Measurements from ENCODE around the gene DMRTA2. TPM values are rescaled to one million over a fixed set of nuclear protein-coding genes. Genes with fewer than 3 reads are reported as not detected.

The DMRTA2 gene
- total and polyA plus RNA-seq, 9 of the 15 experiments (the other 6 are each of a cell fraction or from before 2014, with no cell fraction given) = not detected

- no peak overlapping the region for H3K9ac ChIP-seq (ENCODE audit: insufficient read depth in 1 of 2, low read depth in 2 of 2, low read length in 2 of 2)
- no peak overlapping the region for H2AFZ ChIP-seq (ENCODE audit: low read depth, low read length)
- intact Hi-C loops (cut with micrococcal nuclease) = no loop called here
- ATAC-seq (no peak), DNase-seq (ENCODE audit: extremely low read depth in 1 of 4, low spot score in 3 of 4) (no peak), FAIRE-seq (no peak)
- peaks cover 0 to 42% of the 10 kb centered on the region in 2 experiments; a peak in 2 of 5 replicates for H3K4me1 ChIP-seq (replicated peaks in 1 of 2; ENCODE audit: control insufficient read depth in 2 of 2, insufficient read depth in 2 of 2, low read length in 2 of 2)
- in situ Hi-C loops (cut with MboI) = no loop called here
- WGBS (ENCODE audit: insufficient coverage, low coverage, missing lambda C conversion rate) = 16% methylated on average over 27 of the region's 27 CpGs
- no peaks in the 10 kb centered on the region for H4K20me1 ChIP-seq (replicated peaks; ENCODE audit: control insufficient read depth, insufficient read depth, low read length)
- ChIA-PET CTCF (ENCODE audit: low intra/inter-chr PET ratio) (no interaction called here), POLR2A (interaction anchor here (0.9 to 1.1 kb wide), 2 partner anchors 8 to 19 kb away, joined by 3 read pairs; no protein-coding TSS in a partner anchor)
- no peaks in the 10 kb centered on the region for H3K36me3 ChIP-seq (ENCODE audit: control insufficient read depth, insufficient read depth, low read length)
- no peaks in the 10 kb centered on the region for H3K79me2 ChIP-seq (ENCODE audit: control insufficient read depth, insufficient read depth, low read length)
- no peaks in the 10 kb centered on the region for H3K9me3 ChIP-seq (replicated peaks; ENCODE audit: control insufficient read depth, insufficient read depth, low read depth, low read length)
- no peaks in the 10 kb centered on the region for H3K9me1 ChIP-seq (ENCODE audit: control insufficient read depth, insufficient read depth, low read length)
- no TSS peak for BruUV-seq (replicated peaks)
- H3K27me3 ChIP-seq (ENCODE audit: control insufficient read depth in 2 of 2, insufficient read depth in 2 of 2, low read length in 2 of 2) = peaks cover 72 to 94% of the 10 kb centered on the region in 2 experiments
- no peak overlapping the region for H3K27ac ChIP-seq (ENCODE audit: extremely low read depth, low read depth, low read length)
- H3K4me3 ChIP-seq = no peak overlapping the region
- no peak overlapping the region for H3K4me2 ChIP-seq (ENCODE audit: insufficient read depth, low read length)
- no peak for TF ChIP-seq HLTF (IDR thresholded peaks at IDR 0.05)
- TF ChIP-seq IFI16 (CRISPR knock-in tag; IDR thresholded peaks at IDR 0.05) = no peak
- TF ChIP-seq TCF7 (IDR thresholded peaks at IDR 0.05; ENCODE audit: borderline replicate concordance) = no peak
- TF ChIP-seq, protein P1, sequence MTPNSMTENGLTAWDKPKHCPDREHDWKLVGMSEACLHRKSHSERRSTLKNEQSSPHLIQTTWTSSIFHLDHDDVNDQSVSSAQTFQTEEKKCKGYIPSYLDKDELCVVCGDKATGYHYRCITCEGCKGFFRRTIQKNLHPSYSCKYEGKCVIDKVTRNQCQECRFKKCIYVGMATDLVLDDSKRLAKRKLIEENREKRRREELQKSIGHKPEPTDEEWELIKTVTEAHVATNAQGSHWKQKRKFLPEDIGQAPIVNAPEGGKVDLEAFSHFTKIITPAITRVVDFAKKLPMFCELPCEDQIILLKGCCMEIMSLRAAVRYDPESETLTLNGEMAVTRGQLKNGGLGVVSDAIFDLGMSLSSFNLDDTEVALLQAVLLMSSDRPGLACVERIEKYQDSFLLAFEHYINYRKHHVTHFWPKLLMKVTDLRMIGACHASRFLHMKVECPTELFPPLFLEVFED (CRISPR knock-in tag; conservative IDR thresholded peaks at IDR 0.05) = no peak
- TF ChIP-seq COPS2 (conservative IDR thresholded peaks at IDR 0.05) = no peak
- no peak for TF ChIP-seq EZH2 (IDR thresholded peaks at IDR 0.05; ENCODE audit: borderline replicate concordance, low read depth, low read length)
- no peak for TF ChIP-seq ZNF143 (CRISPR knock-in tag; IDR thresholded peaks at IDR 0.05)
- TF ChIP-seq BRF1 (IDR thresholded peaks at IDR 0.05; ENCODE audit: borderline replicate concordance, extremely low read depth, insufficient read length) = no peak
- TF ChIP-seq, protein P2, sequence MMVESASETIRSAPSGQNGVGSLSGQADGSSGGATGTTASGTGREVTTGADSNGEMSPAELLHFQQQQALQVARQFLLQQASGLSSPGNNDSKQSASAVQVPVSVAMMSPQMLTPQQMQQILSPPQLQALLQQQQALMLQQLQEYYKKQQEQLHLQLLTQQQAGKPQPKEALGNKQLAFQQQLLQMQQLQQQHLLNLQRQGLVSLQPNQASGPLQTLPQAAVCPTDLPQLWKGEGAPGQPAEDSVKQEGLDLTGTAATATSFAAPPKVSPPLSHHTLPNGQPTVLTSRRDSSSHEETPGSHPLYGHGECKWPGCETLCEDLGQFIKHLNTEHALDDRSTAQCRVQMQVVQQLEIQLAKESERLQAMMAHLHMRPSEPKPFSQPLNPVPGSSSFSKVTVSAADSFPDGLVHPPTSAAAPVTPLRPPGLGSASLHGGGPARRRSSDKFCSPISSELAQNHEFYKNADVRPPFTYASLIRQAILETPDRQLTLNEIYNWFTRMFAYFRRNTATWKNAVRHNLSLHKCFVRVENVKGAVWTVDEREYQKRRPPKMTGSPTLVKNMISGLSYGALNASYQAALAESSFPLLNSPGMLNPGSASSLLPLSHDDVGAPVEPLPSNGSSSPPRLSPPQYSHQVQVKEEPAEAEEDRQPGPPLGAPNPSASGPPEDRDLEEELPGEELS (CRISPR knock-in tag; IDR thresholded peaks at IDR 0.05; ENCODE audit: borderline replicate concordance) = no peak
- TF ChIP-seq AFF4 (CRISPR knock-in tag; IDR thresholded peaks at IDR 0.05) = no peak
- no peak for TF ChIP-seq ZBTB8A (IDR thresholded peaks at IDR 0.05; ENCODE audit: partially characterized antibody)
- TF ChIP-seq ZFP36 (IDR thresholded peaks at IDR 0.05; ENCODE audit: low read depth, low read length, partially characterized antibody) = no peak
- no peak for TF ChIP-seq TGIF2 (CRISPR knock-in tag; IDR thresholded peaks at IDR 0.05)
- no peak for TF ChIP-seq NR2C2 (CRISPR knock-in tag; IDR thresholded peaks at IDR 0.05)
- no peak for TF ChIP-seq NR2C2 (tag; IDR thresholded peaks at IDR 0.05)
Observed at GRCh38 chr1:50421768-50422674, 1.2 kb downstream of the DMRTA2 start.
